OCI-LY1 (cell line): ENCODE results near the gene SPOP.

Experiments
- H2AFZ ChIP-seq: fragments of 200-600 bp; sonication (generic), shearing (Covaris generic); 2 replicates; pipeline ENCODE4 v1.6.0; 2014; ENCODE audit warnings: antibody characterized with exemption, mild to moderate bottlenecking, low read length
- H3F3A ChIP-seq: fragments of 200-600 bp; sonication (generic), shearing (Covaris generic); 2 replicates; pipeline ENCODE4 v1.6.0; 2014; ENCODE audit warnings: mild to moderate bottlenecking, antibody characterized with exemption, low read length, moderate library complexity; ENCODE audit not compliant: insufficient read depth
- H3K27ac ChIP-seq: fragments of 200-600 bp; sonication (generic); 2 replicates; pipeline ENCODE4 v1.5.1; 2014; ENCODE audit warnings: low read length, mixed run types, mild to moderate bottlenecking, low read depth; ENCODE audit not compliant: poor library complexity, severe bottlenecking
- H3K27me3 ChIP-seq: fragments of 200-600 bp; sonication (generic); 2 replicates; pipeline ENCODE4 v1.6.0; 2014; ENCODE audit warnings: antibody characterized with exemption, mild to moderate bottlenecking, low read length, moderate library complexity; ENCODE audit not compliant: insufficient read depth
- H3K36me3 ChIP-seq: fragments of 200-600 bp; sonication (generic); 2 replicates; pipeline ENCODE4 v1.6.1; 2014; ENCODE audit warnings: mild to moderate bottlenecking, antibody characterized with exemption, low read length, moderate library complexity, mixed read lengths; ENCODE audit not compliant: insufficient read depth
- H3K4me1 ChIP-seq: fragments of 200-600 bp; sonication (generic); 2 replicates; pipeline ENCODE4 v1.5.1; 2014; ENCODE audit warnings: mild to moderate bottlenecking, low read length, moderate library complexity; ENCODE audit not compliant: insufficient read depth, severe bottlenecking
- H3K4me2 ChIP-seq: fragments of 200-600 bp; sonication (generic), shearing (Covaris generic); 2 replicates; pipeline ENCODE4 v1.6.1; 2014; ENCODE audit warnings: low read length
- H3K4me3 ChIP-seq: fragments of 200-600 bp; sonication (generic); 2 replicates; pipeline ENCODE4 v1.5.1; 2014; ENCODE audit warnings: low read length, low read depth, mild to moderate bottlenecking, mixed read lengths; ENCODE audit not compliant: poor library complexity, severe bottlenecking
- H3K79me2 ChIP-seq: fragments of 200-600 bp; shearing (Covaris generic); 2 replicates; pipeline ENCODE4 v1.6.1; 2016; ENCODE audit warnings: mixed run types, low read length, mixed read lengths; ENCODE audit not compliant: insufficient read depth
- H3K9ac ChIP-seq: fragments of 200-600 bp; sonication (generic), shearing (Covaris generic); 2 replicates; pipeline ENCODE4 v1.6.1; 2014; ENCODE audit warnings: mild to moderate bottlenecking, low read length, mixed read lengths
- H3K9me2 ChIP-seq: fragments of 200-600 bp; sonication (generic), shearing (Covaris generic); 2 replicates; pipeline ENCODE4 v1.6.1; 2014; ENCODE audit warnings: low read depth, mild to moderate bottlenecking, low read length, mixed read lengths
- H3K9me3 ChIP-seq: fragments of 200-600 bp; shearing (Covaris generic); 2 replicates; pipeline ENCODE4 v1.6.1; 2014; ENCODE audit warnings: low read length, mixed read lengths
- H4K20me1 ChIP-seq: fragments of 200-600 bp; sonication (generic), shearing (Covaris generic); 2 replicates; pipeline ENCODE4 v1.6.0; 2016; ENCODE audit warnings: mild to moderate bottlenecking, low read length; ENCODE audit not compliant: insufficient read depth
- EZH2 ChIP-seq: fragments of 200-600 bp; sonication (generic), shearing (Covaris generic); IDR thresholded peaks from 2 replicates; pipeline ENCODE4 v1.8.0; 2017; ENCODE audit warnings: borderline replicate concordance, mixed run types, mild to moderate bottlenecking, antibody characterized with exemption, low read length, moderate library complexity, mixed read lengths
- TF ChIP-seq, protein P1 (sequence below): fragments of 200-600 bp; sonication (generic), shearing (Covaris generic); IDR thresholded peaks from 2 replicates; pipeline ENCODE4 v1.5.1; 2017; ENCODE audit warnings: mild to moderate bottlenecking, antibody characterized with exemption, low read length, moderate library complexity, mixed read lengths

The SPOP gene

DNA sequence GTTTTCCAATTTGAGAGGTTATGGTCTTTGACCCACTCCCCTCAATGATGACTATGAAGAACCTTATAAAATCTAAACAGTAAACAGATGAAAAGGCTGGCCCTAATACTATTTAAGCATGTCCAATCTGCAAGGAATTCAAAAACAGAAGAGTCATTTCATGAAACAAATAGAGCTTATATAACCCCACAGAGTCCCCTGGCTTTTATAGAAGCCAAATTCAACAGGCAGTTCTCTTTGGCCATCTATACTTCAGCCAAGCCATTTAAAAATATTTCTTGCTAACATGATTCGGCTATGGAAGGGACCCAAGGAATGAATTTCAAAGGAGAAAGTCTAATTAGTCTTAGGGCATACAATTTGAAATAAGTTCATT, 43.4 kb downstream of the SPOP start:
- no peak overlapping the region for H3K4me2 ChIP-seq
- no peaks in the 10 kb centered on the region for H3K27me3 ChIP-seq
- H3K9me2 ChIP-seq = no peaks in the 10 kb centered on the region
- TF ChIP-seq EZH2 = no peak
- TF ChIP-seq, protein P1, sequence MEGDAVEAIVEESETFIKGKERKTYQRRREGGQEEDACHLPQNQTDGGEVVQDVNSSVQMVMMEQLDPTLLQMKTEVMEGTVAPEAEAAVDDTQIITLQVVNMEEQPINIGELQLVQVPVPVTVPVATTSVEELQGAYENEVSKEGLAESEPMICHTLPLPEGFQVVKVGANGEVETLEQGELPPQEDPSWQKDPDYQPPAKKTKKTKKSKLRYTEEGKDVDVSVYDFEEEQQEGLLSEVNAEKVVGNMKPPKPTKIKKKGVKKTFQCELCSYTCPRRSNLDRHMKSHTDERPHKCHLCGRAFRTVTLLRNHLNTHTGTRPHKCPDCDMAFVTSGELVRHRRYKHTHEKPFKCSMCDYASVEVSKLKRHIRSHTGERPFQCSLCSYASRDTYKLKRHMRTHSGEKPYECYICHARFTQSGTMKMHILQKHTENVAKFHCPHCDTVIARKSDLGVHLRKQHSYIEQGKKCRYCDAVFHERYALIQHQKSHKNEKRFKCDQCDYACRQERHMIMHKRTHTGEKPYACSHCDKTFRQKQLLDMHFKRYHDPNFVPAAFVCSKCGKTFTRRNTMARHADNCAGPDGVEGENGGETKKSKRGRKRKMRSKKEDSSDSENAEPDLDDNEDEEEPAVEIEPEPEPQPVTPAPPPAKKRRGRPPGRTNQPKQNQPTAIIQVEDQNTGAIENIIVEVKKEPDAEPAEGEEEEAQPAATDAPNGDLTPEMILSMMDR = no peak
- H4K20me1 ChIP-seq = no peaks in the 10 kb centered on the region
- peaks cover 15% of the 10 kb centered on the region; the same call in 1 of the 2 replicates for H3K79me2 ChIP-seq
- peaks cover under 1% of the 10 kb centered on the region; the same call in 1 of the 2 replicates for H3K9me3 ChIP-seq
- no peak overlapping the region for H3K27ac ChIP-seq
- H3K9ac ChIP-seq = no peak overlapping the region
- H3K4me3 ChIP-seq = no peak overlapping the region
- no peak overlapping the region for H2AFZ ChIP-seq
- H3K36me3 ChIP-seq = peaks cover 20% of the 10 kb centered on the region
- H3K4me1 ChIP-seq = no peaks in the 10 kb centered on the region
- H3F3A ChIP-seq = no peaks in the 10 kb centered on the region

DNA sequence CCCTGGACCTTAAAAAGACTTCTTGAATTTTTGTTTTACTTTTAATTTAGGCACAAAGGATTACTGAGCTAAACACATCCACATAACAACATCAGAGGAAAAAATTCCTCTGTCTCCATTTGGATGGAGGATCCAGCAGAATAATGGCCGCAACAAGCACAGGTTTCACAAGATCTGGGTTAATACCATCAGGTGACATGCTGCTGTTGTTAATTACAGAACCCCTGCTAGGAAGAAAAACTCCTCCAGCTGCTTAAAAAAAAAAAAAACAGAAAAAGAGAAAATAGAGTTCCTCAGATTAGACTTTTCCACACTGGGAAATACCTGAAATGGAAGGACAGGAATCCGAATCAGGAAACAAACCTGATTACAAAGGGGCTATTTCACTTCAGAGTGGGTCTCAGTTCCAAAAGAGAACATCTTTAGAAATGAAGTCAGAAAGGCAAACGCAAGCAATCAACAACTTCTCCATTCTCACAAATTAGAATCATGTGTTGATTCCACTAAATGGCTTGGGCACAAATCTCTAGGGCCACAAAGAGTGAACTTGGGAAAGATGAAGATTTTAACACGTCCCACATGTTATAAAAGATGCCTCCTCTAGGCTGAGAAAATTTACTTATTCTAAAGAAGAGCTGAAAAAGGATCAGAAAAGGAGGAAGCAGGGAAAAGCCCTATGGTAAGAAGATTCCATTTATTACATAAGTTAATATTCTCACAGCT, 44.0 kb downstream of the SPOP start:
- TF ChIP-seq, protein P1 = no peak
- Histone ChIP-seq H3K36me3 (peaks cover 15% of the 10 kb centered on the region), H3K9me3 (no peaks in the 10 kb centered on the region; the same call in 1 of the 2 replicates), H3K9me2 (no peaks in the 10 kb centered on the region), H3K27me3 (no peaks in the 10 kb centered on the region), H3K4me2 (no peak overlapping the region), H3K9ac (no peak overlapping the region), H3K79me2 (peaks cover 10% of the 10 kb centered on the region; the same call in 1 of the 2 replicates), H2AFZ (no peak overlapping the region), H3K27ac (no peak overlapping the region), H3F3A (no peaks in the 10 kb centered on the region), H3K4me3 (no peak overlapping the region), H4K20me1 (no peaks in the 10 kb centered on the region), H3K4me1 (no peaks in the 10 kb centered on the region)

DNA sequence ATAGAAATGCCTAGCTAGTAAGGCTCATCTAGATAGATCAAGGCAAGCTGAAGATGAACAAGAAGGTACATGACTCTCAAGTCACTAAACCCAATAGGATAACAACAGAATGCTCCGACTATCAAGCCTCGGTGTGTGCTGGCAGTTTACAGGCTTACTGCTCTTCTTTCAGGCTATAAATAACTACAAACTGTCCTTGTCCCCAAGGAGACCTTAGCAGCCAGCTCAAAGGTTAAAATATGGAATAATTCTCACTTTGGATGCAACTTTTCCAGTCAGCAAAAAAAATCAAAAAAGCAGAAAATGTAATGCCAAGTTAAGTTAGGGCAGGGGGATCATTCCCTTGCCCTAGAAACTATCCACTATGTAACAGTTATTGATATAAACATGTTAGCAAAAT, 44.6 kb downstream of the SPOP start:
- H3K27ac ChIP-seq = no peak overlapping the region
- TF ChIP-seq, protein P1 = no peak
- TF ChIP-seq EZH2 = no peak
- peaks cover 10% of the 10 kb centered on the region; the same call in 1 of the 2 replicates for H3K36me3 ChIP-seq
- H3F3A ChIP-seq = no peaks in the 10 kb centered on the region
- no peaks in the 10 kb centered on the region for H3K27me3 ChIP-seq
- H3K4me1 ChIP-seq = no peaks in the 10 kb centered on the region
- H4K20me1 ChIP-seq = no peaks in the 10 kb centered on the region
- no peaks in the 10 kb centered on the region for H3K9me3 ChIP-seq
- H3K9ac ChIP-seq = no peak overlapping the region
- no peak overlapping the region for H3K4me3 ChIP-seq
- no peaks in the 10 kb centered on the region for H3K9me2 ChIP-seq
- H3K79me2 ChIP-seq = peaks cover 10% of the 10 kb centered on the region; the same call in 1 of the 2 replicates
- H3K4me2 ChIP-seq = no peak overlapping the region
- no peak overlapping the region for H2AFZ ChIP-seq
